Measurements from ENCODE around the gene EXOSC5.
"Not testable (repeated sequence)": the region's sequence is repeated elsewhere in the genome, so short reads cannot be mapped to it uniquely, and the experiment has no call there.

The EXOSC5 gene

GRCh38 chr19:41364524-41365391 is 32.4 kb downstream of the EXOSC5 start:
- no peak for FAIRE-seq

GRCh38 chr19:41363753-41364523 is 33.2 kb downstream of the EXOSC5 start, which contains the start of gene B9D2:
TSS of gene B9D2 (minus strand) at chr19:41364149. CDS start at chr19:41363519, 630 bp downstream.
- peak; percentile 93 for FAIRE-seq

GRCh38 chr19:41363371-41363752 is 33.8 kb downstream of the EXOSC5 start:
- no peak for FAIRE-seq

GRCh38 chr19:41362143-41362847 is 34.9 kb downstream of the EXOSC5 start:
- no peak for FAIRE-seq

GRCh38 chr19:41359741-41360140 is 37.4 kb downstream of the EXOSC5 start:
- FAIRE-seq = no peak

- no peak for FAIRE-seq
Observed at GRCh38 chr19:41357746-41358145, 39.4 kb downstream of the EXOSC5 start.

GRCh38 chr19:41356984-41357739 is 40.0 kb downstream of the EXOSC5 start:
- no peak for FAIRE-seq

GRCh38 chr19:41355802-41356201 is 41.4 kb downstream of the EXOSC5 start:
- FAIRE-seq = no peak

- FAIRE-seq = no peak
Observed at GRCh38 chr19:41355035-41355434, 42.1 kb downstream of the EXOSC5 start.

- no peak for FAIRE-seq
Observed at GRCh38 chr19:41354343-41354953, 42.7 kb downstream of the EXOSC5 start.

- no peak for FAIRE-seq
Observed at GRCh38 chr19:41353466-41354342, 43.5 kb downstream of the EXOSC5 start, which contains the start of gene TGFB1. TSS of gene TGFB1 (minus strand) at chr19:41353922. CDS start at chr19:41353044, 878 bp downstream.

GRCh38 chr19:41352609-41353465 is 44.3 kb downstream of the EXOSC5 start:
- no peak for FAIRE-seq

- no peak for FAIRE-seq
Observed at GRCh38 chr19:41352279-41352608, 44.9 kb downstream of the EXOSC5 start.

GRCh38 chr19:41351339-41352245 is 45.6 kb downstream of the EXOSC5 start:
- no peak for FAIRE-seq

GRCh38 chr19:41350735-41351338 is 46.3 kb downstream of the EXOSC5 start:
- FAIRE-seq = no peak

GRCh38 chr19:41346916-41347315 is 50.2 kb downstream of the EXOSC5 start:
- not testable (repeated sequence) for FAIRE-seq

- no peak for FAIRE-seq
Observed at GRCh38 chr19:41344162-41344561, 53.0 kb downstream of the EXOSC5 start.

Data from A204.1 (cell line).